HG03575 (cell line): ENCODE results near the gene MTCL3.

Experiments used
- ATAC-seq: cut with Tn5 transposase; IDR thresholded peaks from one replicate; pipeline ENCODE4 v1.9.1; 2021; ENCODE audit not compliant: unreplicated experiment, insufficient number of reproducible peaks, low FRiP score; ENCODE audit errors: extremely low read depth

The MTCL3 gene

GRCh38 chr6:127477658-127478057 lies 41.5 kb downstream of the MTCL3 start:
- ATAC-seq = no peak

- ATAC-seq = no peak
These were observed 43.3 kb downstream of the MTCL3 start for GRCh38 chr6:127475823-127476176.

GRCh38 chr6:127475135-127475822 lies 43.9 kb downstream of the MTCL3 start:
- ATAC-seq = no peak

GRCh38 chr6:127471379-127472255 lies 47.5 kb downstream of the MTCL3 start:
- no peak for ATAC-seq

GRCh38 chr6:127468936-127469335 lies 50.2 kb downstream of the MTCL3 start:
- no peak for ATAC-seq

DNA sequence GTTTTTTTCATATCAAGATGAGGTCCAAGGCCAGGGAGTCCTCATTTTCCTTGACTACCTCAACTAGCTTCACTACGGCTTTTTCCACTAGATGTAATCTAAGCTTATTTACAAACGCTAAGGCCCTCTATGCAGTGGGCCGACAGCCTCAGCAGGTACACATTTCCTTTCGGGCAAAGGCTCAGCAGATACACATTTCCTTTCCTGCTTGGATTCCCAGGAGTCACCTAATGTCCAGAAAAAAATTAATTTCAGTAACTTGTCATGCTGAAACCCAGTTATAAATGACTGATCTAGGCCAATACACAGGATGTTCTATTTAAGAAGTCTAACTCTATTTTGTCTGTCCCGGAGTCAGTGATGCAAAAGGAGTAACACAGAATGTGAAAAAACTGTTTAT lies 52.7 kb downstream of the MTCL3 start:
- no peak for ATAC-seq

GRCh38 chr6:127464881-127465459 lies 54.2 kb downstream of the MTCL3 start:
- ATAC-seq = peak; percentile 75

DNA sequence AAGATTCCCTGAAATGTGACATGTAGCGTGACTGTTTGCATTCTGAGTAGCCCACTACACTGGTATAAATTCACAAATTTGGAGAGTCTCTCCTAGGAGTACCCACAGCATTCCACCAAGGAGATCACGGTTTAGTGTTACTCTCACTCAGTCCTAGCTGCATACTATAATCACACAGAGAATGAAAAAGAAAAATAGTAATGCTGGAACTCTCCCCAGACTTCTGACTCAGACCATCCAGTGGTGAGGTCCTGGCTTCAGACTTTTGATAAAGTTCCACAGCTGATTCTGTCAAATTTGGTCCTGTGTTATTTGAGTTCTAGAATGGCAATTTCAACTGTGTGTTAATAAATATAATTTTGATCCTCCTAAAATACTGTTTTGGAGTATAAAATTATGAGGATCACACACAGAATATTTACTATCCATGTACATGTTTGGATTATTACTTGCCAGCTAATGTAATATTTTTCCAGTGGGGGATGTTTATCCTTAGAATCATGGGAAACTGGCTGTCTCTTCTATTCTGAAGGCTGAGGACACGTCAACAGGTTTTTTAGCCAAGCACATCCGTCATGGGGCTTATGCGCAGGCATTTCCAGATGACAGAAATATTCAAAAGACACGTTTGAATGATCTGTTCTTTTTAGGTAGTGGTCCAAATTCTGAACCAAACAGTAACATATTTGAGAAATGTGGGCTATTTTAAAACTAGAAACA lies 54.8 kb downstream of the MTCL3 start:
- no peak for ATAC-seq

- no peak for ATAC-seq
These were observed 56.1 kb downstream of the MTCL3 start for GRCh38 chr6:127463056-127463455.

- no peak for ATAC-seq
These were observed 56.8 kb downstream of the MTCL3 start for GRCh38 chr6:127462376-127462775.

DNA sequence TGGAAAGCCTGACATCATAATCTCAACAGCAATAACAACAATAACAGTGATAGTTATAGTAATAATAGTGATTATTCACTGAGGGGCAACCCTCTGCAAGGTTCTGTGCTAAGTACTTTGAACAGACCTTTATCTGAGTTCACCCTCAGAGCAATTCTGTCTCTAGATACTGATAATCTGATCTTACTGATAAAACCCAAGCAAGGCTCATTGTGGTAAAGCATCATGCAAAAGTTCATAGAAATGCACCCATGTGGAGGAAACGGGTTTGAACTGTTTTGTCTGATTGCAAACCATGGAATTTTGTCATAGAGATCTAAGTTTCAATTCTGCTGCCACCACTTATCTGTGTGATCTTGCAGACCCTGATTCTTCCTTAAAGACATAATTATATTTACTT lies 58.7 kb downstream of the MTCL3 start:
- no peak for ATAC-seq

- ATAC-seq = no peak
These were observed 59.9 kb downstream of the MTCL3 start, which contains the start of gene KIAA0408 for GRCh38 chr6:127459231-127459641. Gene KIAA0408, minus strand, starts transcription at chr6:127459389. Its CDS starts 5,408 bp downstream, at chr6:127453981.

DNA sequence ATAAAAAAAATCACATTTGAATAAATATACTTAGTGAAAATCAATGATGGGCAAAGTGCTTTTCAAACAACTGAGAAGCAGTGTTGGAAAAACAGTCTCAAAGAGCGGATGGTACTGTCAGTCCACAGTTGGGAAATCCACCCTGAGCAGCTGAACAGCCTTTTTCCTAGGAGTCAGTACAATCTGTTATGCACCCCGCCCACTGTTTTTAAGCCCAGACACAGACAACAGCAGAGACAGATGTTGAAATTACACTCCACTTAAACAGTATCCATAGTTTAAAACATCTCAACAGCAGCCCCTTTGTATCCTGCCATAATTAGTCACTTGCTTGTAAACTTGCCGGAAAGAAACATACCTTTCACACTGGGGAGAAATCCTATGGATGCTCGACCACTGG lies 60.3 kb downstream of the MTCL3 start:
- ATAC-seq = no peak

DNA sequence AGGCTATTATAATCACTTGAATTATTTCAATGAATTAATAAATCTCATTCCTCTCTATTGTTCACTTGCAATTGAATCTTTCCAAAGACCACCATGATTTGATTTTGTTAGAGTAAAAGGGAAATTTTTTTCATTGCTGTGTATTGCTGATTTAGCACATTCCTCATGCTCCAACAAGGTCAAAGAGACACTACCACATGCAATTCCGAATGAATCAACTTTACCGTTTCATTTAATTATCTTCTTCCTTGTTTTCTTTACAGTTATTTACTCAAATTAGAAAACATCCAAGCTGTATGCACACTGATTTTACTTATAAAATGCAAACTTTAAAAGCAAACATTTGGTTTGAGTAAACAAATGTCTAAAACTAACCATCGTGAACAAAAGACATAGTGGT lies 60.9 kb downstream of the MTCL3 start:
- ATAC-seq = no peak

GRCh38 chr6:127457456-127458064 lies 61.6 kb downstream of the MTCL3 start:
- ATAC-seq = no peak

GRCh38 chr6:127456465-127456864 lies 62.7 kb downstream of the MTCL3 start:
- ATAC-seq = no peak

DNA sequence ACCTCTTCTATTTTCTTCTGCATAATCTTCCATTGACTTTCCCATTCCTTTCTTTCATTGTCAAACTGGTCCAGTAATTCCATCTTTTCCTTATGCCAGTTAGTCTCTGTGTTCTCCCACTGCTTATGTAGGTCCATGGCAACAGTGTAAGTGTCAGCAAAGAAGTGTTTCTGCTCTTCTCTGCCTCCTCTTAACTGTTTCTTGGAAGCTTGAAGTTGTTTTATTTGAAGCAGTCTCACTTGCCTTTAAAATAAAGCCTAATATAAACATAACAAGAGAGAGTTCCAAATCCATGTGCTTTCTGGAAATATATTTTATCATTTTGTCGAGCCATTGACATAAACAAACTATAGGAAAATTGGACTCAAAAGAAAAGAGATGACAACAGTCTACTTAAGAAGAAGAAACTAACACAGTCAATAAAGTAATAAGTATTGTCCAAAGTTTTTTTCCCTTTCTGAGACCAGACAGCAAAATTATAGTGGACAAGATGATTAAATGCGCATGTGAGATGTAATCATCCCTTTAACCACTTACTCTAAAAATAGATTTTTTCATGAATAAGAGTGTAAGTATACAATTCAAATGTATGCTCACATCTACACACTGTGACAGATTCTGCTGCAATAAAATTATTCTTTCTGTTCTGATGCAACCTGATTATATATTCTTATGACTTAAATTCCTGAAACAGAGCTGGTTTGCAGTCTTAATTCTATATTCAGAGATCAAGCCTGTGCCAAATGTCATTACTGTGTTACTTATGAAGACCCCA lies 65.1 kb downstream of the MTCL3 start:
- no peak for ATAC-seq

- no peak for ATAC-seq
These were observed 66.3 kb downstream of the MTCL3 start for GRCh38 chr6:127452803-127453202.
